Kidney (tissue), 14 donors: ENCODE data around the gene IL1RAPL1. TPM values are rescaled to one million over a fixed set of nuclear protein-coding genes. Genes with fewer than 3 reads are reported as not detected.

Experiments
- DNase-seq, 5 donors: peaks; one replicate each; pipeline ENCODE4 v3.0.0-alpha.2; 2013 to 2020
- FAIRE-seq: peaks from 2 replicates; lab custom pipeline; 2012; peaks lifted over from hg19 to GRCh38; lab: Jason Lieb, UNC
- H3K27ac ChIP-seq, 2 donors: one replicate each; pipeline ENCODE4 v1.7.0; 2013; ENCODE audit warnings: low read depth in 2 of 2, low read length in 2 of 2, inconsistent platforms in 1 of 2
- H3K27me3 ChIP-seq: one replicate; pipeline ENCODE4 v1.7.1; 2013; ENCODE audit warnings: low read length, inconsistent platforms; ENCODE audit not compliant: control insufficient read depth, insufficient read depth
- H3K36me3 ChIP-seq, 3 donors: one replicate each; pipeline versions ENCODE4 v1.7.0 to v1.7.1; 2013; ENCODE audit warnings: low read length in 3 of 3, control low read depth in 1 of 3, inconsistent platforms in 1 of 3; ENCODE audit not compliant: insufficient read depth in 3 of 3, control insufficient read depth in 2 of 3
- H3K4me1 ChIP-seq, 3 donors: one replicate each; pipeline versions ENCODE4 v1.7.0 to v1.7.1; 2013; ENCODE audit warnings: low read length in 3 of 3, inconsistent platforms in 1 of 3, low read depth in 1 of 3; ENCODE audit not compliant: control insufficient read depth in 2 of 3, insufficient read depth in 2 of 3
- H3K4me3 ChIP-seq, 3 donors: one replicate each; pipeline versions ENCODE4 v1.7.0 to v1.8.1; 2013; ENCODE audit warnings: low read length in 3 of 3, control low read depth in 1 of 3, inconsistent platforms in 1 of 3
- H3K9ac ChIP-seq, 3 donors: one replicate each; pipeline versions ENCODE4 v1.7.0 to v1.7.1; 2013; ENCODE audit warnings: low read length in 3 of 3, control low read depth in 1 of 3, inconsistent platforms in 1 of 3
- H3K9me3 ChIP-seq, 3 donors: one replicate each; pipeline versions ENCODE4 v1.7.0 to v1.7.1; 2013; ENCODE audit warnings: low read length in 3 of 3, control low read depth in 1 of 3, inconsistent platforms in 1 of 3; ENCODE audit not compliant: control insufficient read depth in 2 of 3, insufficient read depth in 1 of 3
- CTCF ChIP-seq: IDR thresholded peaks from 3 replicates; pipeline ENCODE4 v1.5.1; 2012; ENCODE audit warnings: mild to moderate bottlenecking, moderate library complexity, borderline replicate concordance; ENCODE audit not compliant: insufficient read depth; ENCODE audit errors: extremely low read depth
- intact Hi-C: fragments of 100-400 bp; cut with DNase I; formaldehyde crosslinking; loops from one replicate; pipeline ENCODE4 v1.11.1; 2022
- polyA plus RNA-seq: library from polyadenylated mRNA; stranded (reverse); fragments of 350-450 nt; fragmentation: Illumina TruSeq; extraction: RNeasy Lipid Tissue Mini Kit (QIAGEN cat#74804); gene quantifications from one replicate; pipeline ENCODE4 v1.2.3, GENCODE V29; 2014; ENCODE audit warnings: low read depth, low replicate concordance; ENCODE audit not compliant: insufficient read depth
- total RNA-seq: library from RNA; stranded (reverse); fragmentation: NEBNext Ultra II Directional; extraction: Animal tissue kit (Norgen Biotek cat#: 25700); gene quantifications from one replicate; pipeline ENCODE4 v1.2.1, GENCODE V29; 2021
- donor health status: control.
- donor health status: control.
- donor health status: control.
- donor health status: control.
- donor health status: control.
- donor health status: DM: yes; HTN: yes; CAD: no.
- donor health status: Normal renal cell carcinoma (clear cell type).

IL1RAPL1 gene
- total and polyA plus RNA-seq, 2 donors from 2014 or later: 0.19 TPM; not detected in 1

GRCh38 chrX:28969126-28969525, 381.9 kb downstream of the IL1RAPL1 start:
- no peak for DNase-seq
- intact Hi-C loops: no loop called here

GRCh38 chrX:28979877-28980276, 392.6 kb downstream of the IL1RAPL1 start:
- DNase-seq (no peak), FAIRE-seq (no peak)
- no peak overlapping the region for H3K4me3 ChIP-seq
- no peaks in the 10 kb centered on the region for H3K36me3 ChIP-seq
- no peaks in the 10 kb centered on the region for H3K4me1 ChIP-seq
- intact Hi-C loops: no loop called here
- no peak for TF ChIP-seq CTCF
- H3K9ac ChIP-seq: no peak overlapping the region
- H3K9me3 ChIP-seq: no peaks in the 10 kb centered on the region
- H3K27me3 ChIP-seq: no peaks in the 10 kb centered on the region
- H3K27ac ChIP-seq: no peak overlapping the region

More at GRCh38 chrX:28969126-28969525, 381.9 kb downstream of the IL1RAPL1 start:
- no peaks in the 10 kb centered on the region for H3K4me1 ChIP-seq
- no peak for TF ChIP-seq CTCF
- no peak overlapping the region for H3K9ac ChIP-seq
- H3K36me3 ChIP-seq: no peaks in the 10 kb centered on the region
- H3K27ac ChIP-seq: no peak overlapping the region
- no peaks in the 10 kb centered on the region for H3K9me3 ChIP-seq
- H3K4me3 ChIP-seq: no peak overlapping the region
- H3K27me3 ChIP-seq: no peaks in the 10 kb centered on the region
- no peak for FAIRE-seq

GRCh38 chrX:28981952-28982351, 394.7 kb downstream of the IL1RAPL1 start:
- Histone ChIP-seq H3K9me3 (no peaks in the 10 kb centered on the region), H3K9ac (no peak overlapping the region), H3K27me3 (no peaks in the 10 kb centered on the region), H3K4me3 (no peak overlapping the region), H3K4me1 (no peaks in the 10 kb centered on the region), H3K36me3 (no peaks in the 10 kb centered on the region), H3K27ac (no peak overlapping the region)
- no peak for FAIRE-seq
- intact Hi-C loops: no loop called here
- no peak for TF ChIP-seq CTCF
- DNase-seq: no peak

GRCh38 chrX:28988246-28988645, 401.0 kb downstream of the IL1RAPL1 start:
- no peak for TF ChIP-seq CTCF
- no peaks in the 10 kb centered on the region for H3K9me3 ChIP-seq
- H3K27ac ChIP-seq: no peak overlapping the region
- no peaks in the 10 kb centered on the region for H3K27me3 ChIP-seq
- DNase-seq (peak in 2 of 5 donors; percentile 1 to 2), FAIRE-seq (no peak)
- intact Hi-C loops: no loop called here
- no peaks in the 10 kb centered on the region for H3K36me3 ChIP-seq
- no peak overlapping the region for H3K9ac ChIP-seq
- no peak overlapping the region for H3K4me3 ChIP-seq
- H3K4me1 ChIP-seq: no peaks in the 10 kb centered on the region
